ENCODE results near the gene PUDP.
"Not testable (repeated sequence)": the region's sequence is repeated elsewhere in the genome, so short reads cannot be mapped to it uniquely, and the experiment has no call there.

Gene PUDP

DNA sequence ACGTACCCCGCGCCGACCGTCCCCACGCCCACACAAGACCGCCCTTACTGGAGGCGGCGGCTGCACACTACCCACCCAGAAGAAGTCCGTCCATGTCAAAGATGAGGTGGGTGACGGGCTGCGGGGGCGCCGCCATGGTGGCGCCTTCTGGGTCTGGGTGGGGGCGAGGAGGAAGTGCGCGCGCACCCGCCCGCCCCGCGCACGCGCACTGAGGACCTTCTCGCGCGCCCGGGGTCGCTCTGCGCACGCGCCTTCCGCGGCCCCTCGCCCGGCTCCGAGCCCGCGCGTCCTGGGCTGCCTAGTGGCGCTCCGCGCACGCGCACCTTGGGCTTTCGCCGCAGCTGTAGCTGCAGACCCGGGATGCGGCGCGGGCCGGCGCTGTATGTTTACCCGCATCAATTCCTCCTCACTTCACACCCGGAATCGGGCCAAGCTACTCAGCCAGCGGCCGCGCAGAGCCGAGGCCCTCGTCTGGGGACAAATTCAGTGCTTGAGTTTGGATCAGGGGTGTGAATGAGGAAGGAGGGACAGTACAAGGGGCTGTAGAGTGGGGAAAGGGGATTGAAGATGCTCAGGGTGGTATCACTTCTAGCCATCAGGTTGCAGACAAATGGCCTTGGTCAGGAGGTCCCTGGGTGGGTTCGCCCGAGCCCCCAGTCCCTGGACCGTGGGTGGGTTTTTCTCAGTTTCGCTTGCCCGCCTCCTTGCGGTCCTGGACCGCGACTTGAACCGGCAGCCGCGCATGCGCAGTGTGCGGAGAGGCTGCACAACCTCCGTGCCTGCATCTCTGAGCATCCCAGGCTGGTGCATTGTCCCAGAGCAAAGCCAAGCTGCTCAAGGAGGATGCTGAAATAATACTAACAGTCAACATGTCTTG lies at the start of gene PUDP:
TSS of gene PUDP (minus strand) at position 176 of the 877 bp plus-strand sequence. CDS start at position 136, 40 bp downstream.
- peak; percentile 90 for DNase-seq (ENCODE audit: low spot score)

DNA sequence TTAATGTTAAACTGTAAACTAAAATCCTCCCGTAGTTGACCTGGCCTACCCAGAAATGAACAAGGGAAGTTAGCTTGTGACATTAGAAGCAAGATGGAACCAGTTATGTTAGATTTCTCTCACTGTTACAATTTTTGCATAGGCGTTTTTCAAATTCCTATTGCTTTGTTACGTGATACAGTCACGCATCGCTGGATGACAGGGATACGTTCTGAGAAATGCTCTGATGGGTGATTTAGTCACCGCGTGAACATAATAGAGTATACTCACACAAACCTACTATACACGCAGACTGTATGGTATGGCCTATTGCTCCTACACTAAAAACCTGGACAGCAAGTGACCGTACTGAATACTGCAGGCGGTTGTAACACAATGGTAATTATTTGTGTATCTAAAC lies 46.7 kb upstream of the PUDP start:
- no peak for DNase-seq (ENCODE audit: low spot score)

GRCh38 chrX:7192871-7193270 lies 44.9 kb upstream of the PUDP start:
- DNase-seq (ENCODE audit: low spot score), result no peak

DNA sequence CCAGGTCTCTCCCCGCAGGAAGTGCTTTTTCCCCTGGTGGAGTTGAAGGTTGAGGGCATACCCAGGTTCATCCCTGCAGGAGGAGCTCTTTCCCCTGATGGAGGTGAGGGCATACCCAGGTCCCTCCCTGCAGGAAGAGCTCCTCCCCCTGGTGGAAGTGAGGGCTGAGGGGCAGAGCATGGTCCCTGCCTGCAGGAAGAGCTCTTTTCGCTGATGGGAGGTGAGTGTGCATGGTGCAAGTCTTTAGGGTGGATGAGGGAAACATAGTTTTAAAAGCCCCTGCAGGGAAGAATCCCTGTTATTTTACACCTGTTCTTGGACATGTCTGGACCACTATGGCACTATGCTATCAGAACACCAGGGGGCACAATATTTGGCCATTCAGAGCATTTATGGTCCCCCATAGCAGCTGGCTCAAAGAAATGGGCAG lies 43.7 kb upstream of the PUDP start:
- DNase-seq (ENCODE audit: low spot score), result no peak

- no peak for DNase-seq (ENCODE audit: low spot score)
These were observed 42.2 kb upstream of the PUDP start for GRCh38 chrX:7190157-7190556.

DNA sequence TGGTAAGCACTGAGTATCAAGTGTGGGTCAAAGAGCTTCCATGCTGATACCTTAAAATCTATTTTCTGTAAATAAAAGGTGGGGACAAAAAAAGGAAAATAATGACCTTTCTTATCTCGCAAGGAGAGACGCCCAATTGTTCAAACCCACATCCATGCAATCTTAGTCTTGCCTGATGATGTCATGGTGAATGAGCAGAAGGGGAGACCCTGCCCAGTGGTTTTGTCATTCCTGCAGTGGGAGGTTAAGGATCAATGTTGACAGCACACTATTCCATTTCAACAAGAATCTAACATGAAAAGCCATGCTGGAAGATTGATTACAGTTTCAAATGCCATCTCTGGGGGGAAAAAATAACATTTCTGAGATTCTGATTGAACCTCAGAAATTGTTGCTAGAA lies 40.7 kb upstream of the PUDP start:
- DNase-seq (ENCODE audit: low spot score), result no peak

GRCh38 chrX:7184816-7185215 lies 36.9 kb upstream of the PUDP start:
- DNase-seq (ENCODE audit: low spot score), result no peak

DNA sequence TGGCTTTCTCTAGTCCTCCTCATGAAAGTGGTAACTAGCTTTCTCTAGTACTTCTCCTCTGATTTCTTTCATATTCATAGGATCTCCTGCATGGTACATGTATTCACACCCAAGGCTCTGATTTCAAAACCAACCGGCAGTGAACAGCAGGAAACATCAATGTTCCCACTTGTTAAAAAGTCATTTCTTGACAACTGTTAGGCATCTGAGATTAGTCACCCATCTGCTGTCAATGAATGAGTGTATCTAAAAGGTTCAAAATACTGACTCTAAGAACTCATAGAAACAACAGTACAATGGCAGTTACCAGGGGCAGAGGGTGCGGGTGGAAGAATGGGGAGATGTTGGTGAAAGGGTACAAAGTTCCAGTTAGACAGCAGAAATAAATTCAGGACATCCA lies 31.5 kb upstream of the PUDP start:
- DNase-seq (ENCODE audit: low spot score), result peak; percentile 19

- not testable (repeated sequence) for DNase-seq (ENCODE audit: low spot score)
These were observed 30.9 kb upstream of the PUDP start for GRCh38 chrX:7178859-7179258.

DNA sequence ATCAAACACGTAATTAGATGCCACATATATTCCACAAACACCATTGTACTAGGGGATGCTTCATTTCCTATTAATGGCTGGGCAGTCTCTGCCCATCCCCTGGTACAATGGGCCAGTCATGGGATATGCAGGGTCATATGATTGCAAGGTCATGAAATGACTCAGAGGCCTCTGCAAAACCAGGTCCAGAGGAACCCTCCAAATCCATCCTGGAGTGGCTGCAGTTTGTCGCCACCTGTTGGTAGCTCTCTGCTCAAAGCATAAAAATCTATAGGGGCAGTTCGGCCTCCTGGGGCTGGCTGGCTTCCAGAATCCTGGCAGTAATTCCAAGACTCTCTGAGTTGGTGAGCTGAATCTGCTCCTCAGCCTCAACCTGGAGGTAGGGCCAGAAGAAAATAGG lies 22.9 kb upstream of the PUDP start:
- DNase-seq (ENCODE audit: low spot score), result peak; percentile 43

DNA sequence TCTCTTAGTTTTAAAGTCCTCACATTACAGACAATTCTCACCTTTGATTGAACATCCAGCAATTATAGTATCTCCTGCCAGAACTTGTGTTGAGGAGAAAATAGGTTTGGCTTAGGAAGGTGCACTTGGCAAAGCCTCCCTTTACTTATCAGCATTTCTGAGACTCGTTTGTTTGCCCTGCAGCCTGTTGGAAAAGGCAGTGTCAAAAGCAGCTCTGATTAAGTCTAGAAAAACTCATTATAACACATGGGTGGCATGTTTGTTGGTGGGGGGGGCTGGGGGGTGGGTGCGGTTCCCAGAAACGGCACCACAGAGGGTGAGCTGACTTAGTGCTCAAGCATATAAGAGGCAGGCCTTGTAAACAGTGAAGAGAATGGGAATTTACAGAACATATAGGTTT lies 21.7 kb upstream of the PUDP start:
- DNase-seq (ENCODE audit: low spot score), result no peak

GRCh38 chrX:7168371-7168770 lies 20.4 kb upstream of the PUDP start:
- DNase-seq (ENCODE audit: low spot score), result no peak

- no peak for DNase-seq (ENCODE audit: low spot score)
These were observed 16.2 kb upstream of the PUDP start for GRCh38 chrX:7164174-7164573.

GRCh38 chrX:7163146-7163677 lies 15.3 kb upstream of the PUDP start:
- no peak for DNase-seq (ENCODE audit: low spot score)

DNA sequence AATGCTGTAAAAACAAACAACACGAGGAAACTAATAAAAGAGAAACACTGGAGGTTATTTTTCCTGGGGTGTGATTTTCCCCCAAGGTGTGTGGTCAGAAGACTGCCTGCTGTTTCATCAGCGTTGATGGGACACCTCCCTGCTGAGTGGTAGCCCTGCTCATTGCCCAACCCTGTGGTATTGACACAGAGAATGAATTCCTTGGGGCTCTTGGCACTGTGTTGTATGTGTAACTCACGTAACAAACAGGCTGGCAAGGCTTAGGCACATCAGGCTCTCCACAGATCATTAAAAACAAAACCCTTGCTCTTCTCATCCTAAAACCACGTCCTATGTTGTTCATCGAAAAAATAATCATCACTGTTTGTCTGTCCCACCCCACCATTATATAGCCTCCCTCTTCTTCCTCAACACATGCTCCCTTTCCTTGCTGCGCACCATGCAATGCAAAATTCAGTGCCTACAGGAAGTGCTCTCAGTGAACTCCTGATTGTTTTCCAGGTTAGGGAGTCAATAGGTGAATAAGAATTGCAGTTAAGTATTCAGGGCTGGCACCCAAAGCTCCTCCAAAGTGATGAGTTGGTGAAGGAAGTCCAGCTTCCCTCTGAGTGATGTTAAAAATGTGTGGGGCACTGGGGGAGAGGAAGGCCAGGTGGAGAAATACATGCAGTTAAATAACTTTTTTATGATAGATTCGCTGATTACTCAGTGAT lies 11.4 kb upstream of the PUDP start:
- DNase-seq (ENCODE audit: low spot score), result no peak

DNA sequence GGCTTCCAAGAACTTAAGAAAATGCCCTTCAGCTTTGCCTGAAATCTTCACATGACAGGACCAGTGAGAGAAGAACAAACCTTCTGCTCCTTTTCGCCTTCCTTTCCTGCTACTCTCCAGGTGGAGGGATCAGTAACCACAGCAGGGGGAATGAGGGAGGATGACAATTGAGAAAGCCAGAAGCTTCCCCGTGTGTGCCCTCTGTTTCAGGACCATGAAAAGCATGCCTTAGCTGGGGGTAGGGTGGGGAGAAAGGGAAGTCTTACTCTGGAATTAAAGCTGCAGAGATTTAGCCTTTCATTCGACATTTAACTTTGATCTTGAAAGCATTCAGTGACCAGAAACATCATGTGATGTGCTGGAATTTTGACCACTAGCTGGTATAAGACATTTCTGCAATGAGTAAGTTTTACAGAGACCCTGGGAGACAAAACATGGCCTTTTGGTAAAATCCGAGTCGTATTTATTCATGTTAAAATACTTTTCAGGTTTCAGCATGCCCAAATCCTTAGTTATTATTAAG lies 10.6 kb upstream of the PUDP start:
- DNase-seq (ENCODE audit: low spot score), result no peak

GRCh38 chrX:7156879-7157278 lies 8.9 kb upstream of the PUDP start:
- no peak for DNase-seq (ENCODE audit: low spot score)

DNA sequence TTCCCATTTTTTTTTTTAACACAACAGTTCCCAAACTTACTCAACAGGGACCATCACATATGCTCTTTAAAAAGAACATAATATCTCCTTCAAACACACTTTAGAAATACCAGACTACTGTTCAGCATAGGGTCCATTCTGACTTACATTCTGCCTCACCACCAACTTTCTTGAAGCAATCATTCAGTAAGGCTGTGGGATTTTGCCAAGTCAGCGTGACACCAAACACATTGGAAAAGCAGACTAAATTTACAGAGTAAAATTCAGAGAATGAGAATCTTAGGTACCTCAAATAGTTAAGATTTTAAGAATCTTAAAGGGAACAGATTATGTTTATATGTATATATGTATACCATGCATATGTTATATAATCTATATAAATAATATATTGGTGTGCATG lies 7.2 kb upstream of the PUDP start:
- no peak for DNase-seq (ENCODE audit: low spot score)

GRCh38 chrX:7154041-7154597 lies 6.2 kb upstream of the PUDP start:
- no peak for DNase-seq (ENCODE audit: low spot score)

- DNase-seq (ENCODE audit: low spot score), result no peak
These were observed 5.3 kb upstream of the PUDP start for GRCh38 chrX:7153231-7153630.

DNA sequence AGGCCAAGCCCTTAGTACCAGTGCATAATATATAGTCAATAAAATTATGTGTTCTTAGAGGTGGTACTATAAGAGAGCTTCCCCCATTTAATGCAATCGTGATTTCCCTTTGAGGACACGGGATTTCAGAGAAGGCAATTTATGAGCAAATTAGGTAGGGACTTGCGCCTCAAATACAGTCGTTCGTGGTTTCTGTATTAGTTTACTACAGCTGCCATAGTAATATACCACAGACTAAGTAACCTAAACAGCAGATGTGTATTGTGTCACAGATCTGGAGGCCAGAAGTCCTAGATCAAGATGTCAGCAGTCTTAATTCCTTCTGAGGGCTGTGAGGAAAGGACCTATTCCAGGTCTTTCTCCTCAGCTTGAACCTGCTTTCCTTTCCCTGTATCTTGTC lies 1.5 kb upstream of the PUDP start:
- peak; percentile 22 for DNase-seq (ENCODE audit: low spot score)

DNA sequence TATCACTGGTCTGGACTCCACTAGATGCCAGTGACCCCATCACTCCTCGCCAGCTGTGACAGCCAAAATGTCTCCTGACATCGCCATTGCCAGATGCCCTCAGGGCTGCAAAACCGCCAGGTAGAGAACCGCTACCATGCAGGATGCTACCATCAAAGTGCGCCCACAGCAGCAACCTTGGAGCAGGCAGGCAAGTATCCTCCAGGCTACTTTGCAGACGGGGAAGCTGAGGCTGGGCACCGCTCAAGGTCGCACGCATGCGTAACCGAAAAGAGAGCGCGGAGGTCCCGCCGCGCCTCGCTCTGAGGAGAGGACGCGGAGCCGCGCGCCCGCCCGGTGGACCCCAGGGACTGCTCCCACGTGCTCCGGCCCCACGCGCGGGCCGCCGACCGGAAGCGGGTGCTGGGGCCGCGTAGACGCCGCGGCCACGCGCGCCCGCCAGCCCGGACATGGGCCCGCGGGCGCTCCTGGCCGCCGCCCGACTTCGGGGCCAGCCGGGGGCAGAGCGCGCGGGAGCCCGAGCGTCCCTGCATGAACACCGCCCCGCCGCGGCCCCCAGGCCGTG lies 458 bp downstream of the PUDP start, which contains the start of gene STS:
TSS of gene STS (plus strand) at position 300 of the 565 bp plus-strand sequence. CDS start 105,488 bp downstream, outside the sequence.
- DNase-seq (ENCODE audit: low spot score), result peak; percentile 28

All from activated CD4-positive, alpha-beta T cell treated with anti-CD3 and anti-CD28 coated beads, Interleukin-2, Interleukin-4, amounts not matched to agents 100 ng/mL and 50 ng/mL, durations not matched to agents 16 hours and 8 hours (primary cell).